H1 (cell line): ENCODE measurements around the gene GP1BB. TPM values are rescaled to one million over a fixed set of nuclear protein-coding genes. Genes with fewer than 3 reads are reported as not detected.

ENCODE experiments used
- CTCF ChIA-PET: fragments of 300-600 bp; sonication (Branson Sonifier 250); formaldehyde crosslinking; loops from one replicate; lab custom pipeline; 2021; ENCODE audit not compliant: partially characterized antibody; lab: Charles Lee
- POLR2A ChIA-PET: fragments of 300-600 bp; sonication (Branson Sonifier 250); formaldehyde crosslinking; loops from one replicate; lab custom pipeline; 2021; ENCODE audit warnings: inconsistent platforms; ENCODE audit not compliant: partially characterized antibody; lab: Charles Lee
- DNase-seq, 2 experiments: peaks; one replicate each; pipeline versions ENCODE4 v3.0.0 to v3.0.0-alpha.2; 2010 to 2022; ENCODE audit warnings: low spot score in 2 of 2, low read depth in 1 of 2, mixed read lengths in 1 of 2
- FAIRE-seq: peaks from 2 replicates; lab custom pipeline; 2011; peaks lifted over from hg19 to GRCh38; lab: Jason Lieb, UNC
- H2AFZ ChIP-seq: 2 replicates; pipeline ENCODE4 v1.8.1; 2012; ENCODE audit warnings: low read length, inconsistent platforms
- H2AK5ac ChIP-seq: 2 replicates; pipeline ENCODE4 v1.6.1; 2013; ENCODE audit warnings: low read depth, low read length
- H2BK120ac ChIP-seq: replicated peaks from 2 replicates; pipeline ENCODE3; 2013; ENCODE audit warnings: low read depth, low read length, inconsistent platforms
- H2BK12ac ChIP-seq: 2 replicates; pipeline ENCODE4 v1.6.1; 2013; ENCODE audit warnings: low read depth, low read length
- H2BK15ac ChIP-seq: 2 replicates; pipeline ENCODE4 v1.6.1; 2013; ENCODE audit warnings: low read length
- H2BK20ac ChIP-seq: 2 replicates; pipeline ENCODE4 v1.6.1; 2013; ENCODE audit warnings: low read length
- H2BK5ac ChIP-seq: 2 replicates; pipeline ENCODE4 v1.6.1; 2013; ENCODE audit warnings: low read depth, low read length
- H3K14ac ChIP-seq: 2 replicates; pipeline ENCODE4 v1.6.1; 2013; ENCODE audit warnings: inconsistent platforms; ENCODE audit not compliant: insufficient read length
- H3K18ac ChIP-seq: 2 replicates; pipeline ENCODE4 v1.6.1; 2013; ENCODE audit warnings: low read length; ENCODE audit errors: extremely low read depth
- H3K23ac ChIP-seq: 2 replicates; pipeline ENCODE4 v1.6.1; 2013; ENCODE audit warnings: inconsistent platforms; ENCODE audit not compliant: insufficient read length
- H3K23me2 ChIP-seq: 2 replicates; pipeline ENCODE4 v1.6.1; 2013; ENCODE audit warnings: low read depth, low read length
- H3K27ac ChIP-seq: 2 replicates; pipeline ENCODE4 v1.6.1; 2011; ENCODE audit warnings: low read depth, low read length, inconsistent platforms
- H3K27me3 ChIP-seq, 4 experiments: replicated peaks in 1 of 4; 1 replicate in 1 of 4; 2 replicates in 3 of 4; pipeline versions ENCODE4 v1.6.1 to v1.8.1; 2011 to 2013; ENCODE audit warnings: low read length in 3 of 4, mild to moderate bottlenecking in 3 of 4, inconsistent platforms in 2 of 4, mixed read lengths in 2 of 4, moderate library complexity in 1 of 4; ENCODE audit not compliant: control insufficient read depth in 3 of 4, insufficient read depth in 3 of 4; ENCODE audit errors: extremely low read depth in 1 of 4
- H3K36me3 ChIP-seq, 4 experiments: 2 replicates each; pipeline versions ENCODE4 v1.6.1 to v1.8.1; 2011 to 2013; ENCODE audit warnings: mild to moderate bottlenecking in 4 of 4, low read length in 3 of 4, moderate library complexity in 2 of 4, control low read depth in 1 of 4, inconsistent platforms in 1 of 4; ENCODE audit not compliant: insufficient read depth in 4 of 4, control insufficient read depth in 2 of 4
- H3K4ac ChIP-seq: replicated peaks from 2 replicates; pipeline ENCODE3; 2013; ENCODE audit warnings: low read length, low read depth, mixed read lengths, inconsistent platforms; ENCODE audit not compliant: insufficient read length
- H3K4me1 ChIP-seq, 4 experiments: replicated peaks in 1 of 4; 1 replicate in 1 of 4; 2 replicates in 3 of 4; pipeline versions ENCODE4 v1.6.1 to v1.8.1; 2011 to 2013; ENCODE audit warnings: low read length in 3 of 4, inconsistent platforms in 2 of 4, mixed read lengths in 1 of 4; ENCODE audit not compliant: insufficient read depth in 4 of 4, control insufficient read depth in 3 of 4
- H3K4me2 ChIP-seq, 2 experiments: 2 replicates each; pipeline versions ENCODE4 v1.6.1 to v1.8.1; 2011 to 2013; ENCODE audit warnings: low read depth in 2 of 2, low read length in 2 of 2, control low read depth in 1 of 2, inconsistent platforms in 1 of 2, mild to moderate bottlenecking in 1 of 2; ENCODE audit not compliant: insufficient read depth in 1 of 2
- H3K4me3 ChIP-seq, 4 experiments: fragments of 200-600, 300-600 bp in 1 of 4; sonication (generic), shearing (Covaris generic), sonication (Bioruptor Twin) in 1 of 4; 2 replicates each; pipeline versions ENCODE4 v1.5.1 to v1.8.1; 2011 to 2016; ENCODE audit warnings: low read length in 4 of 4, low read depth in 3 of 4, control low read depth in 2 of 4, inconsistent platforms in 2 of 4, mild to moderate bottlenecking in 2 of 4, mixed read lengths in 1 of 4, moderate library complexity in 1 of 4; ENCODE audit not compliant: insufficient read depth in 2 of 4; ENCODE audit errors: extremely low read depth in 1 of 4
- H3K56ac ChIP-seq: replicated peaks from 2 replicates; pipeline ENCODE3; 2013; ENCODE audit warnings: low read depth, mild to moderate bottlenecking, mixed read lengths, low read length, inconsistent platforms; ENCODE audit not compliant: insufficient read length
- H3K79me1 ChIP-seq: 2 replicates; pipeline ENCODE4 v1.6.1; 2013; ENCODE audit warnings: low read depth, low read length, control low read depth
- H3K79me2 ChIP-seq, 2 experiments: 2 replicates each; pipeline versions ENCODE4 v1.6.1 to v1.8.1; 2012 to 2013; ENCODE audit warnings: low read length in 2 of 2, mild to moderate bottlenecking in 2 of 2, inconsistent platforms in 1 of 2; ENCODE audit not compliant: insufficient read depth in 2 of 2, control insufficient read depth in 1 of 2
- H3K9ac ChIP-seq, 4 experiments: replicated peaks in 1 of 4; 1 replicate in 1 of 4; 2 replicates in 3 of 4; pipeline versions ENCODE4 v1.6.1 to v1.8.1; 2011 to 2013; ENCODE audit warnings: low read depth in 3 of 4, low read length in 3 of 4, control low read depth in 2 of 4, mild to moderate bottlenecking in 2 of 4, moderate library complexity in 2 of 4, inconsistent platforms in 1 of 4; ENCODE audit errors: extremely low read depth in 1 of 4
- H3K9me3 ChIP-seq, 2 experiments: 2 replicates each; pipeline versions ENCODE4 v1.6.1 to v1.8.1; 2012 to 2013; ENCODE audit warnings: mild to moderate bottlenecking in 2 of 2, moderate library complexity in 2 of 2, control low read depth in 1 of 2, inconsistent platforms in 1 of 2, low read depth in 1 of 2, low read length in 1 of 2, mixed read lengths in 1 of 2; ENCODE audit not compliant: insufficient read depth in 2 of 2
- H4K20me1 ChIP-seq, 2 experiments: replicated peaks in 1 of 2; 2 replicates each; pipeline versions ENCODE3 to v1.8.1; 2011 to 2013; ENCODE audit warnings: inconsistent platforms in 2 of 2, low read length in 2 of 2, mild to moderate bottlenecking in 1 of 2; ENCODE audit not compliant: insufficient read depth in 2 of 2, control insufficient read depth in 1 of 2
- H4K5ac ChIP-seq: 2 replicates; pipeline ENCODE4 v1.6.1; 2013; ENCODE audit warnings: low read length, low read depth, mixed read lengths, inconsistent platforms; ENCODE audit not compliant: insufficient read length
- H4K8ac ChIP-seq: 2 replicates; pipeline ENCODE4 v1.8.0; 2013; ENCODE audit warnings: mild to moderate bottlenecking, moderate library complexity, low read length, inconsistent platforms; ENCODE audit not compliant: insufficient read depth; ENCODE audit errors: extremely low read depth
- H4K91ac ChIP-seq: replicated peaks from 2 replicates; pipeline ENCODE3; 2013; ENCODE audit warnings: low read length, mixed read lengths, inconsistent platforms; ENCODE audit not compliant: insufficient read length
- ATF2 ChIP-seq: IDR thresholded peaks from 2 replicates; pipeline ENCODE4 v1.6.1; 2012; ENCODE audit warnings: low read length, inconsistent platforms
- BACH1 ChIP-seq: IDR thresholded peaks from 2 replicates; pipeline ENCODE4 v1.6.1; 2012; ENCODE audit warnings: low read length, improper control_type of control experiment
- CHD2 ChIP-seq: IDR thresholded peaks from 2 replicates; pipeline ENCODE4 v1.6.1; 2012; ENCODE audit warnings: low read length, improper control_type of control experiment
- EZH2 ChIP-seq: fragments of 200-600 bp; sonication (generic); IDR thresholded peaks from 2 replicates; pipeline ENCODE4 v1.7.1; 2012; ENCODE audit warnings: low read depth, mild to moderate bottlenecking, moderate library complexity, low read length, inconsistent platforms; ENCODE audit not compliant: severe bottlenecking
- KDM4A ChIP-seq: IDR thresholded peaks from one replicate; pipeline ENCODE4 v1.7.1; 2012; ENCODE audit warnings: low read depth, mild to moderate bottlenecking, moderate library complexity, low read length, inconsistent platforms; ENCODE audit not compliant: severe bottlenecking
- PHF8 ChIP-seq: fragments of 200-600 bp; sonication (generic); conservative IDR thresholded peaks from 2 replicates; pipeline ENCODE4 v1.7.1; 2012; ENCODE audit warnings: low read depth, mild to moderate bottlenecking, inconsistent platforms, low read length, moderate library complexity
- SUZ12 ChIP-seq: fragments of 200-600 bp; sonication (generic); IDR thresholded peaks from 2 replicates; pipeline ENCODE4 v1.6.1; 2012; ENCODE audit warnings: mild to moderate bottlenecking, inconsistent platforms, low read length, moderate library complexity, mixed read lengths
- TAF7 ChIP-seq: optimal IDR thresholded peaks from 2 replicates; pipeline ENCODE3; 2011; ENCODE audit warnings: low read depth, mild to moderate bottlenecking, inconsistent platforms, low read length, moderate library complexity, borderline replicate concordance
- WGBS, 2 experiments: shearing (Covaris generic) in 1 of 2; methylation state at CpG; one replicate each; pipeline versions ENCODE4 v1.1.6 to v1.1.7; 2013 to 2015; ENCODE audit warnings: low lambda C conversion rate in 2 of 2, mixed read lengths in 2 of 2, inconsistent platforms in 1 of 2, low coverage in 1 of 2, missing lambda C conversion rate in 1 of 2; ENCODE audit not compliant: insufficient replicate concordance in 2 of 2, insufficient coverage in 1 of 2, insufficient read length in 1 of 2; ENCODE audit errors: extremely low coverage in 1 of 2, missing lambda C conversion rate in 1 of 2; 5-methylcytosine and 5-hydroxymethylcytosine counted together
- polyA plus RNA-seq, 7 experiments: library from polyadenylated mRNA; depleted of rRNA in 3 of 7; stranded (reverse) in 5 of 7; unstranded in 2 of 7; fragments of >200 nt in 5 of 7; fragments of 200-250 nt in 2 of 7; gene quantifications; 1 replicate in 5 of 7; 2 replicates in 1 of 7; 4 replicates in 1 of 7; pipeline versions ENCODE4 v1.2.1 to v1.2.3, GENCODE V29; 2011 to 2013; ENCODE audit warnings: missing spikeins in 2 of 7, mixed read lengths in 2 of 7
- total RNA-seq: library from RNA; stranded (reverse); fragmentation: NEBNext Ultra II Directional; extraction: Animal tissue kit (Norgen Biotek cat#: 25700); gene quantifications from 2 replicates; pipeline ENCODE4 v1.2.1, GENCODE V29; 2021

Gene GP1BB
- total and polyA plus RNA-seq, 2 of the 8 experiments (the other 6 are each of a cell fraction or from before 2014, with no cell fraction given), result 0.36 TPM; not detected in 1

- Histone ChIP-seq H3K18ac (peak within 1 kb of the TSS; percentile 60; the same call in 1 of the 2 replicates), H3K27ac (no peak within 1 kb of the TSS), H3K4me1 (peaks cover 0 to 17% (median 9%) of the 10 kb centered on the region in 4 experiments; a peak in 5 of 7 replicates), H2AK5ac (no peak within 1 kb of the TSS; the same call in 1 of the 2 replicates), H4K91ac (peak within 1 kb of the TSS; percentile 73), H2BK120ac (peak within 1 kb of the TSS; percentile 59), H3K79me1 (no peaks in the 10 kb centered on the region; the same call in 1 of the 2 replicates), H2BK5ac (peak within 1 kb of the TSS; percentile 60; the same call in 1 of the 2 replicates), H3K9ac (no peak within 1 kb of the TSS), H2BK15ac (peak within 1 kb of the TSS; percentile 94; the same call in 1 of the 2 replicates), H2BK12ac (peak within 1 kb of the TSS; percentile 99; the same call in 1 of the 2 replicates), H2BK20ac (peak within 1 kb of the TSS; percentile 61; the same call in 1 of the 2 replicates), H3K4ac (peak within 1 kb of the TSS; percentile 83), H3K9me3 (no peaks in the 10 kb centered on the region; a peak in 1 of 4 replicates), H4K5ac (peak within 1 kb of the TSS; percentile 26), H3K79me2 (no peaks in the 10 kb centered on the region), H4K8ac (peak within 1 kb of the TSS; percentile 37; the same call in 1 of the 2 replicates), H3K4me3 (peak within 1 kb of the TSS; percentile 29 to 66 (median 35)), H3K14ac (no peak within 1 kb of the TSS), H3K56ac (peak within 1 kb of the TSS; percentile 64), H4K20me1 (peaks cover 0 to 6% of the 10 kb centered on the region in 2 experiments), H3K36me3 (no peaks in the 10 kb centered on the region; a peak in 1 of 8 replicates), H3K23me2 (peaks cover 12% of the 10 kb centered on the region; the same call in 1 of the 2 replicates), H2AFZ (no peak within 1 kb of the TSS), H3K27me3 (peaks cover 15 to 63% (median 48%) of the 10 kb centered on the region in 4 experiments), H3K23ac (no peak within 1 kb of the TSS), H3K4me2 (peak within 1 kb of the TSS; percentile 47 to 77; a peak in 3 of 4 replicates)
- ChIA-PET POLR2A (interaction anchor here (1.0 kb wide), 1 partner anchor 51 kb away, joined by 3 read pairs; no protein-coding TSS in a partner anchor), CTCF (interaction anchor here (0.6 to 3.8 kb wide), 7 partner anchors 10 to 196 kb away, joined by 3 to 30 read pairs (median 5); no protein-coding TSS in a partner anchor)
- 12% methylated on average over 24 of the region's 106 CpGs; no CpG with 5 or more reads in 1 of the 2 experiments for WGBS, 2 experiments
- no peak for TF ChIP-seq ATF2
- peak; percentile 73; the same call in 1 of the 2 replicates for TF ChIP-seq BACH1
- TF ChIP-seq KDM4A, result peak; percentile 80
- peak; percentile 54 for TF ChIP-seq EZH2
- 0 out of 2 replicates have a peak, but pooled peaks have one; percentile 7 for TF ChIP-seq PHF8
- peak; percentile 62 for TF ChIP-seq SUZ12
- no peak for TF ChIP-seq CHD2
- TF ChIP-seq TAF7, result no peak
- peak in 1 of 2 experiments; percentile 60 for DNase-seq
- no peak for FAIRE-seq
Measured at GRCh38 chr22:19714312-19715187, 8.8 kb upstream of the GP1BB start, which contains the start of gene SEPTIN5. Gene SEPTIN5 (plus strand): TSS chr22:19714503. CDS start chr22:19714589, 86 bp downstream.
